ENCODE measurements around the gene PRKACB.

PRKACB gene

DNA sequence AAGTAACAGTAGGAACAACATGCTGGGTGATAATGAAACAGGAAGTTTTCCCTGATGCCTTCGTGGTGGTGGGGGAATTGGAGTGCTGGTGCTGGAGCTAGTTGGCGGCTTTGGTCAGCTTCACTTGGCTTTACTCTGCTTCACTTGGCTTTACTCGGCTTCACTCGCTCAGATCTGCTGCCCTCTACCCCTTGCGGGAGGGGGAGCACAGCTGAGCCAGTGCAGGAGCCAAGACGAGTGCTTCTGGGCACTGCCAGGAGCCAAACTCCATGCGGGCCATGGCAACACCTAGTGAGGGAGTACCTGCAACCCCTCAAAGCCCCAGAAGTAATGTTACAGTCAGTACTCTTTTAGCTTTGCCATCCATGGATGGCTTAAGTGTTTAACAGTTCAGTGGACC, 10.6 kb upstream of the PRKACB start:
- TF ChIP-seq, protein P1, sequence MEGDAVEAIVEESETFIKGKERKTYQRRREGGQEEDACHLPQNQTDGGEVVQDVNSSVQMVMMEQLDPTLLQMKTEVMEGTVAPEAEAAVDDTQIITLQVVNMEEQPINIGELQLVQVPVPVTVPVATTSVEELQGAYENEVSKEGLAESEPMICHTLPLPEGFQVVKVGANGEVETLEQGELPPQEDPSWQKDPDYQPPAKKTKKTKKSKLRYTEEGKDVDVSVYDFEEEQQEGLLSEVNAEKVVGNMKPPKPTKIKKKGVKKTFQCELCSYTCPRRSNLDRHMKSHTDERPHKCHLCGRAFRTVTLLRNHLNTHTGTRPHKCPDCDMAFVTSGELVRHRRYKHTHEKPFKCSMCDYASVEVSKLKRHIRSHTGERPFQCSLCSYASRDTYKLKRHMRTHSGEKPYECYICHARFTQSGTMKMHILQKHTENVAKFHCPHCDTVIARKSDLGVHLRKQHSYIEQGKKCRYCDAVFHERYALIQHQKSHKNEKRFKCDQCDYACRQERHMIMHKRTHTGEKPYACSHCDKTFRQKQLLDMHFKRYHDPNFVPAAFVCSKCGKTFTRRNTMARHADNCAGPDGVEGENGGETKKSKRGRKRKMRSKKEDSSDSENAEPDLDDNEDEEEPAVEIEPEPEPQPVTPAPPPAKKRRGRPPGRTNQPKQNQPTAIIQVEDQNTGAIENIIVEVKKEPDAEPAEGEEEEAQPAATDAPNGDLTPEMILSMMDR (IDR thresholded peaks at IDR 0.05; ENCODE audit: low read depth, low read length, poor library complexity, severe bottlenecking), result no peak
- TF ChIP-seq EZH2phosphoT487 (IDR thresholded peaks at IDR 0.05; ENCODE audit: borderline replicate concordance, low read length), result no peak
- no peaks in the 10 kb centered on the region for H3K4me1 ChIP-seq (ENCODE audit: control insufficient read depth, low read length)
- no peaks in the 10 kb centered on the region for H4K20me1 ChIP-seq (ENCODE audit: control insufficient read depth, insufficient read depth, low read depth, low read length)
- no peaks in the 10 kb centered on the region for H3K36me3 ChIP-seq (ENCODE audit: control insufficient read depth, low read length)
- H3K27me3 ChIP-seq (ENCODE audit: control insufficient read depth, low read length), result no peaks in the 10 kb centered on the region
- H3K27ac ChIP-seq (ENCODE audit: low read depth, low read length), result no peak overlapping the region
- no peak overlapping the region for H3K4me3 ChIP-seq (ENCODE audit: low read length)
- H3K9me2 ChIP-seq (replicated peaks; ENCODE audit: control insufficient read depth, low read length), result no peaks in the 10 kb centered on the region
- H3K9me3 ChIP-seq (ENCODE audit: control insufficient read depth, insufficient read depth, low read length), result no peaks in the 10 kb centered on the region
- no peaks in the 10 kb centered on the region for H3F3A ChIP-seq (ENCODE audit: control insufficient read depth, insufficient read depth)
- H3K4me2 ChIP-seq (ENCODE audit: low read length), result no peak overlapping the region
- H3K79me2 ChIP-seq (ENCODE audit: control insufficient read depth, low read length), result no peaks in the 10 kb centered on the region

DNA sequence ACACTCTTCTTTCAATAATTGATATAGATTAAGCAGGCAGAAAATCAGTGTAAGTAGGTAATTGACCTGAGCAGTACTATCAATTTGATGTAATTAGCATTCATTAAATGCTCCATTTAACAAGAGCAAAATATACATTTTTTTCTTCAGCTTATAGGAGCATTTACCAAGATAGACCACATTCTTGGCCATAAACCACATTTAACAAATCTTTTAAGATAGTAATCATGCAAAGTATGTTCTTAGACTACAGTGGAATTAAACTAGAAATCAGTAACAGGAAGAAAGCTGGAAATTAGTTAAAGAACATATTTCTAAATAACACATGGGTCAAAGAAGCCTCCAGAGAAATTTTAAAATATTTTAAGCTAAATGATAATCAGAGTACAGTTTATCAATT, 8.7 kb upstream of the PRKACB start:
- TF ChIP-seq EZH2phosphoT487 (IDR thresholded peaks at IDR 0.05; ENCODE audit: borderline replicate concordance, low read length), result no peak
- TF ChIP-seq, protein P1 (IDR thresholded peaks at IDR 0.05; ENCODE audit: low read depth, low read length, poor library complexity, severe bottlenecking), result no peak

DNA sequence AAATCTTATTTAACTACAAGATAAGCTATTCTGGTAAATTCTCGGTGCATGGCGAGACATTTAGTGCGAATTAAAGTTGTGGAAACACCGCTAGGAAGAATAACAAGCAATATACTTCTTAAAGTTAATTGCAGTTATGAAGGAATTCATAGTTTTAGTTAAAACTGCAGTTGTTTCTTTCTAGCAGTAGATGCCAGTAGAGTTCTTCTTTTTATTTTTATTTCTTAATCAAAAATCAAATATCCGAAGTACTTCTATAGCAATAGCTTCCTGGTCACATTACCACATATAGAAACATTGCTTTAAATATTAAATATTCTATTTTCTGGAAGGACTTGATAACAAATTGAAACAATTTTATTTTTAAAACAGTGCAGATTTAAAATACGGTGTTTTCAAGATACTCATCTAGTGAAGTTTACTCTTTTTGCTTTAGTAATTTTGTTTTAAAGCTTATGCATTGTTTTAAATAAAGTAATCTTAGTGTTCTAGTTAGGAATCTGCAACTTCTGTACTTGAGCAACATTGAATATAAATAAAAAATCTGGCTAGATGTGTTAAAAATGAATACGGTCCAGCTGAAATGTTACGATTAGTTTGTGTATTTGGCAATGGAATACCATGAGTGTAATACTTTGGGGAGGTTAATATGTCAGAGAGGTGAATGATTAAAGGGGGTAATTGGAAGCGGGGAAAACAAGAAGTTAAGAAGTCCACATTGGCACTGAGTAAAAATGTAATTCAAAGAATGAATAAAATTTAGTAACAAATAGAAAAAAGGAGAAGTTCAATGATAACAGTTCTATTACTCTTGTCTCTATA, 2.7 kb upstream of the PRKACB start:
- Histone ChIP-seq H3K4me3 (ENCODE audit: low read length) (no peak overlapping the region), H3F3A (ENCODE audit: control insufficient read depth, insufficient read depth) (peaks cover 25% of the 10 kb centered on the region), H3K9me2 (replicated peaks; ENCODE audit: control insufficient read depth, low read length) (no peaks in the 10 kb centered on the region), H3K4me1 (ENCODE audit: control insufficient read depth, low read length) (peaks cover 35% of the 10 kb centered on the region), H3K27ac (ENCODE audit: low read depth, low read length) (no peak overlapping the region), H3K27me3 (ENCODE audit: control insufficient read depth, low read length) (no peaks in the 10 kb centered on the region), H3K79me2 (ENCODE audit: control insufficient read depth, low read length) (peaks cover 19% of the 10 kb centered on the region), H3K4me2 (ENCODE audit: low read length) (peak overlapping the region; percentile 35), H4K20me1 (ENCODE audit: control insufficient read depth, insufficient read depth, low read depth, low read length) (no peaks in the 10 kb centered on the region), H3K36me3 (ENCODE audit: control insufficient read depth, low read length) (peaks cover 8% of the 10 kb centered on the region; the same call in 1 of the 2 replicates), H3K9me3 (ENCODE audit: control insufficient read depth, insufficient read depth, low read length) (no peaks in the 10 kb centered on the region)
- TF ChIP-seq EZH2phosphoT487 (IDR thresholded peaks at IDR 0.05; ENCODE audit: borderline replicate concordance, low read length), result no peak
- TF ChIP-seq, protein P1 (IDR thresholded peaks at IDR 0.05; ENCODE audit: low read depth, low read length, poor library complexity, severe bottlenecking), result peak; percentile 56

More for the DNA sequence above, 8.7 kb upstream of the PRKACB start:
- Histone ChIP-seq H3K79me2 (ENCODE audit: control insufficient read depth, low read length) (no peaks in the 10 kb centered on the region), H3K9me2 (replicated peaks; ENCODE audit: control insufficient read depth, low read length) (no peaks in the 10 kb centered on the region), H3K4me3 (ENCODE audit: low read length) (no peak overlapping the region), H3K4me1 (ENCODE audit: control insufficient read depth, low read length) (no peaks in the 10 kb centered on the region), H4K20me1 (ENCODE audit: control insufficient read depth, insufficient read depth, low read depth, low read length) (no peaks in the 10 kb centered on the region), H3K9me3 (ENCODE audit: control insufficient read depth, insufficient read depth, low read length) (no peaks in the 10 kb centered on the region), H3F3A (ENCODE audit: control insufficient read depth, insufficient read depth) (no peaks in the 10 kb centered on the region), H3K36me3 (ENCODE audit: control insufficient read depth, low read length) (no peaks in the 10 kb centered on the region), H3K27ac (ENCODE audit: low read depth, low read length) (no peak overlapping the region), H3K27me3 (ENCODE audit: control insufficient read depth, low read length) (no peaks in the 10 kb centered on the region), H3K4me2 (ENCODE audit: low read length) (no peak overlapping the region)

Data from DOHH2 (cell line).